HEK293 (cell line): ENCODE measurements around the gene RASSF10.
A peak's percentile ranks its signal among the peaks of the same experiment; 100 is the strongest.

Experiments used
- CTCF ChIA-PET: fragments of 350-600 bp; formaldehyde crosslinking; extraction: SDS; loops from one replicate; lab custom pipeline; 2021; ENCODE audit warnings: antibody characterized with exemption; lab: Yijun Ruan, JAX
- POLR2A ChIA-PET: fragments of 300-600 bp; formaldehyde crosslinking; extraction: SDS; loops from one replicate; lab custom pipeline; 2020; ENCODE audit warnings: antibody characterized with exemption, inconsistent platforms; lab: Yijun Ruan, JAX
- H3K27ac ChIP-seq: fragments of 200-500 bp; sonication (Bioruptor generic); 2 replicates; pipeline ENCODE4 v1.5.1; 2014; ENCODE audit warnings: low read depth, low read length, control low read depth, inconsistent platforms; ENCODE audit errors: extremely low read depth
- H3K36me3 ChIP-seq, 2 experiments: fragments of 200-500 bp in 1 of 2; sonication (Bioruptor generic) in 1 of 2; 1 replicate in 1 of 2; 2 replicates in 1 of 2; pipeline ENCODE4 v1.5.1; 2014 to 2017; ENCODE audit warnings: inconsistent platforms in 2 of 2, low read length in 2 of 2; ENCODE audit not compliant: control insufficient read depth in 2 of 2, insufficient read depth in 1 of 2
- H3K4me1 ChIP-seq: fragments of 200-500 bp; sonication (Bioruptor generic); 2 replicates; pipeline ENCODE4 v1.5.1; 2014; ENCODE audit warnings: mild to moderate bottlenecking, low read length, inconsistent platforms; ENCODE audit not compliant: control insufficient read depth, insufficient read depth
- H3K4me3 ChIP-seq: 2 replicates; pipeline ENCODE4 v1.5.1; 2011; ENCODE audit warnings: low read depth, mild to moderate bottlenecking, control low read depth, low read length, moderate library complexity
- H3K9me3 ChIP-seq: fragments of 200-500 bp; sonication (Bioruptor generic); 2 replicates; pipeline ENCODE4 v1.5.1; 2014; ENCODE audit warnings: low read depth, low read length, inconsistent platforms; ENCODE audit not compliant: control insufficient read depth, insufficient read depth
- ATF2 ChIP-seq: fragments of 450-650 bp; formaldehyde crosslinking; IDR thresholded peaks from 2 replicates; pipeline ENCODE4 v1.5.1; 2016; ENCODE audit warnings: missing biosample characterization, missing genetic modification characterization, low read depth
- CTCF ChIP-seq: fragments of 450-650 bp; formaldehyde crosslinking; IDR thresholded peaks from 2 replicates; pipeline ENCODE4 v1.5.1; 2016; ENCODE audit warnings: missing biosample characterization, missing genetic modification characterization
- KLF1 ChIP-seq: fragments of 450-650 bp; formaldehyde crosslinking; IDR thresholded peaks from 2 replicates; pipeline ENCODE4 v1.5.1; 2016; ENCODE audit warnings: missing biosample characterization, missing genetic modification characterization
- KLF16 ChIP-seq: fragments of 450-650 bp; formaldehyde crosslinking; IDR thresholded peaks from 2 replicates; pipeline ENCODE4 v1.5.1; 2017; ENCODE audit warnings: missing biosample characterization, missing genetic modification characterization
- KLF8 ChIP-seq: fragments of 450-650 bp; formaldehyde crosslinking; IDR thresholded peaks from 2 replicates; pipeline ENCODE4 v1.5.1; 2016; ENCODE audit warnings: missing biosample characterization, missing genetic modification characterization
- RBAK ChIP-seq: fragments of 450-650 bp; formaldehyde crosslinking; IDR thresholded peaks from 2 replicates; pipeline ENCODE4 v1.5.1; 2016; ENCODE audit warnings: missing biosample characterization, missing genetic modification characterization
- REPIN1 ChIP-seq: fragments of 450-650 bp; formaldehyde crosslinking; IDR thresholded peaks from 2 replicates; pipeline ENCODE4 v1.5.1; 2017; ENCODE audit warnings: missing biosample characterization, missing genetic modification characterization, low read depth
- SALL2 ChIP-seq: fragments of 450-650 bp; formaldehyde crosslinking; IDR thresholded peaks from 2 replicates; pipeline ENCODE4 v1.5.0; 2017; ENCODE audit warnings: missing biosample characterization, mild to moderate bottlenecking, missing genetic modification characterization, borderline replicate concordance
- SCRT2 ChIP-seq: fragments of 450-650 bp; formaldehyde crosslinking; IDR thresholded peaks from 2 replicates; pipeline ENCODE4 v1.5.1; 2016; ENCODE audit warnings: missing biosample characterization, missing genetic modification characterization
- ZBTB7A ChIP-seq: fragments of 450-650 bp; formaldehyde crosslinking; IDR thresholded peaks from 2 replicates; pipeline ENCODE4 v1.5.1; 2016; ENCODE audit warnings: low read depth, missing biosample characterization, missing genetic modification characterization
- ZFHX2 ChIP-seq: fragments of 450-650 bp; formaldehyde crosslinking; conservative IDR thresholded peaks from 2 replicates; pipeline ENCODE4 v1.5.1; 2016; ENCODE audit warnings: missing biosample characterization, missing genetic modification characterization
- ZFP3 ChIP-seq: fragments of 450-650 bp; formaldehyde crosslinking; IDR thresholded peaks from 2 replicates; pipeline ENCODE4 v1.5.1; 2016; ENCODE audit warnings: low read depth, missing biosample characterization, missing genetic modification characterization
- ZNF24 ChIP-seq: fragments of 450-650 bp; formaldehyde crosslinking; IDR thresholded peaks from 2 replicates; pipeline ENCODE4 v1.5.1; 2016; ENCODE audit warnings: missing biosample characterization, missing genetic modification characterization
- ZNF266 ChIP-seq: fragments of 450-650 bp; formaldehyde crosslinking; IDR thresholded peaks from 2 replicates; pipeline ENCODE4 v1.5.1; 2016; ENCODE audit warnings: missing biosample characterization, missing genetic modification characterization, low read depth
- ZNF302 ChIP-seq: fragments of 450-650 bp; formaldehyde crosslinking; IDR thresholded peaks from 2 replicates; pipeline ENCODE4 v1.5.1; 2016; ENCODE audit warnings: missing biosample characterization, missing genetic modification characterization, low read depth
- ZNF362 ChIP-seq: fragments of 450-650 bp; formaldehyde crosslinking; IDR thresholded peaks from 2 replicates; pipeline ENCODE4 v1.5.1; 2016; ENCODE audit warnings: missing biosample characterization, missing genetic modification characterization
- ZNF404 ChIP-seq: fragments of 450-650 bp; formaldehyde crosslinking; IDR thresholded peaks from 2 replicates; pipeline ENCODE4 v1.5.1; 2017; ENCODE audit warnings: missing biosample characterization, missing genetic modification characterization
- ZNF449 ChIP-seq: fragments of 450-650 bp; formaldehyde crosslinking; IDR thresholded peaks from 2 replicates; pipeline ENCODE4 v1.5.1; 2017; ENCODE audit warnings: missing biosample characterization, mild to moderate bottlenecking, missing genetic modification characterization, moderate library complexity
- ZNF488 ChIP-seq: fragments of 450-650 bp; formaldehyde crosslinking; IDR thresholded peaks from 2 replicates; pipeline ENCODE4 v1.5.1; 2016; ENCODE audit warnings: missing biosample characterization, missing genetic modification characterization
- ZNF549 ChIP-seq: fragments of 450-650 bp; IDR thresholded peaks from 2 replicates; pipeline ENCODE4 v1.5.1; 2018; ENCODE audit warnings: missing biosample characterization, missing genetic modification characterization, mild to moderate bottlenecking, inconsistent platforms, moderate library complexity
- ZNF596 ChIP-seq: fragments of 450-650 bp; IDR thresholded peaks from 2 replicates; pipeline ENCODE4 v1.5.0; 2018; ENCODE audit warnings: missing biosample characterization, mild to moderate bottlenecking, missing genetic modification characterization, moderate library complexity
- ZNF670 ChIP-seq: fragments of 450-650 bp; formaldehyde crosslinking; IDR thresholded peaks from 2 replicates; pipeline ENCODE4 v1.5.1; 2016; ENCODE audit warnings: missing biosample characterization, missing genetic modification characterization, low read depth
- ZNF677 ChIP-seq: fragments of 450-650 bp; IDR thresholded peaks from 2 replicates; pipeline ENCODE4 v1.5.0; 2018; ENCODE audit warnings: missing biosample characterization, mild to moderate bottlenecking, missing genetic modification characterization, moderate library complexity
- ZNF701 ChIP-seq: fragments of 450-650 bp; formaldehyde crosslinking; IDR thresholded peaks from 2 replicates; pipeline ENCODE4 v1.5.1; 2016; ENCODE audit warnings: missing biosample characterization, missing genetic modification characterization
- ZSCAN5A ChIP-seq: fragments of 450-650 bp; formaldehyde crosslinking; IDR thresholded peaks from 2 replicates; pipeline ENCODE4 v1.5.1; 2016; ENCODE audit warnings: missing biosample characterization, missing genetic modification characterization

Gene RASSF10

GRCh38 chr11:13008625-13009475 lies at the start of gene RASSF10 (continued):
- TF ChIP-seq KLF8 (tag by site-specific recombination) (peak; percentile 24; the same call in 1 of the 2 replicates), ZNF488 (tag by site-specific recombination) (no peak)

- Histone ChIP-seq H3K27ac (no peak overlapping the region), H3K36me3 (no peaks in the 10 kb centered on the region), H3K4me3 (no peak overlapping the region)
- CTCF ChIA-PET: interaction anchor here (0.6 to 2.2 kb wide), 7 partner anchors 15 to 673 kb away, joined by 3 to 7 read pairs (median 4); no protein-coding TSS in a partner anchor
- TF ChIP-seq ZNF404 (tag by site-specific recombination): no peak
- TF ChIP-seq ZNF677 (tag by site-specific recombination): no peak
- no peak for TF ChIP-seq ZNF701
- TF ChIP-seq ZFHX2: no peak
- no peak for TF ChIP-seq ZNF549 (tag by site-specific recombination)
- TF ChIP-seq KLF1 (tag by site-specific recombination): no peak
- TF ChIP-seq ZNF449: no peak
- no peak for TF ChIP-seq SALL2 (tag by site-specific recombination)
- TF ChIP-seq, all 188 proteins: peak for 0
- POLR2A ChIA-PET: no interaction called here
- H3K4me1 ChIP-seq: no peaks in the 10 kb centered on the region
- no peaks in the 10 kb centered on the region for H3K9me3 ChIP-seq
These were observed 47.5 kb upstream of the RASSF10 start for GRCh38 chr11:12961615-12962014.

GRCh38 chr11:12962306-12962705 lies 46.8 kb upstream of the RASSF10 start:
- no peaks in the 10 kb centered on the region for H3K9me3 ChIP-seq
- no peaks in the 10 kb centered on the region for H3K36me3 ChIP-seq
- no peak overlapping the region for H3K27ac ChIP-seq
- ChIA-PET POLR2A (no interaction called here), CTCF (interaction anchor here (0.6 to 2.2 kb wide), 6 partner anchors 12 to 674 kb away, joined by 3 to 22 read pairs (median 4); no protein-coding TSS in a partner anchor)
- H3K4me3 ChIP-seq: no peak overlapping the region
- no peaks in the 10 kb centered on the region for H3K4me1 ChIP-seq
- no peak for TF ChIP-seq KLF16
- TF ChIP-seq ZNF596 (tag by site-specific recombination): no peak
- no peak for TF ChIP-seq ZNF302 (tag by site-specific recombination)
- no peak for TF ChIP-seq ZNF670
- no peak for TF ChIP-seq REPIN1 (tag by site-specific recombination)
- no peak for TF ChIP-seq RBAK (tag by site-specific recombination)
- TF ChIP-seq ZNF362 (tag by site-specific recombination): no peak
- no peak for TF ChIP-seq ZBTB7A (tag by site-specific recombination)
- no peak for TF ChIP-seq ZSCAN5A (tag by site-specific recombination)
- TF ChIP-seq ZNF266 (tag by site-specific recombination): no peak
- TF ChIP-seq SCRT2: no peak
- TF ChIP-seq ZNF24: no peak
- no peak for TF ChIP-seq ZFP3
- TF ChIP-seq ATF2 (tag by site-specific recombination): no peak
- no peak for TF ChIP-seq CTCF (tag by site-specific recombination)
